T-helper 1 cell treated with Interleukin-12 subunit alpha and Interleukin-12 subunit beta and Interleukin-4 antibody, amounts not matched to agents 30 μg/mL and 1 μg/mL, for 36 hours (primary cell): ENCODE data around the gene FAM9C.

Experiments
- H3K27ac Mint-ChIP-seq: one replicate; pipeline ENCODE4 v1.8.0; 2021; ENCODE audit warnings: mild to moderate bottlenecking, mixed read lengths
- H3K27me3 Mint-ChIP-seq: one replicate; pipeline ENCODE4 v1.8.0; 2021; ENCODE audit warnings: low read depth, mixed read lengths
- H3K36me3 Mint-ChIP-seq: one replicate; pipeline ENCODE4 v1.8.0; 2021; ENCODE audit warnings: low read depth, mixed read lengths
- H3K4me1 Mint-ChIP-seq: one replicate; pipeline ENCODE4 v1.8.0; 2021; ENCODE audit warnings: low read depth, mixed read lengths
- H3K4me3 Mint-ChIP-seq: one replicate; pipeline ENCODE4 v1.8.0; 2021; ENCODE audit warnings: mild to moderate bottlenecking, moderate library complexity, mixed read lengths
- H3K9me3 Mint-ChIP-seq: one replicate; pipeline ENCODE4 v1.8.0; 2021; ENCODE audit warnings: mixed read lengths

Gene FAM9C

DNA sequence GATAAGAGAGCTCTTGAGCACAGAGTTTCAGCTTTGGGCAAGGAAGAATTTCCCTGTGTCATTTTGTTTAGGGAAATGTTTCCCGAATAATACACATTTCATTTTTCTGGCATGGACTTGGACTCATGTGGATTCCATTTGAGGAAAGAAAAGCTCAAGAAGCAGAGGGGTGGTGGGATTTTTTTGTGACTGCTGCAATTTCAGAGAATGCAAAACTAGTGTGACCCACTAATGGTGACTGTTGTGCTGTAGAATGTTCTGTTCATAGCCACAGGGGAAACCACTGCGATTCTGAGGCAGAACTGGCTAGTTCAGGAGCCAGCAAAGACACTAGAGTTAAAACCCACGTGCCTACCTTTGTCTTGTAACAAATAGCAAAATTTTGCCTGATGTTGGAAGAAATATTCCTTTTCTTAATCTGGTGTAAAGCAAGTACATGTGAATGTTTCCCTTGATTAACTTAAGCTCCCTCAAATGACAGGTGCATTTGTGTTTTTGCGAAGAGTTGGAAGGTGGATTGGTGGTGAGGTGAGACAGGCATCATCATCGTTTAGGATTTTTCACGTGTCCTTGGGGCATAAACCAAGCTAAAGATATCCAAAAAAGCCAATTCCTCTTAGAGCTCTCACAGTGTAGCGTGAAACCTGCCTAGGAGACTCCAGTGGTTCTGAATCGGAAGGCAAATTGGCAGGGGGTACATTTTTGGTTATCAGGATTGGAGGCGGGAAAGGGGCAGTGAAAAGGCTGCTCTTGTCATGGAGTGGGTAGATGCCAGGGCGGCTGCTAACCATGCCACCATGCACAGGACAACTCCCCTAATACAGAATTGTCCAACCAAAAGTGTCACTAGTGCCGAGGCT, 38.0 kb upstream of the FAM9C start:
- Mint-ChIP-seq H3K4me1 (peaks cover 73% of the 10 kb centered on the region), H3K9me3 (no peaks in the 10 kb centered on the region), H3K27me3 (no peaks in the 10 kb centered on the region), H3K36me3 (peaks cover 1% of the 10 kb centered on the region), H3K27ac (peak overlapping the region; percentile 91), H3K4me3 (peak overlapping the region; percentile 56)

DNA sequence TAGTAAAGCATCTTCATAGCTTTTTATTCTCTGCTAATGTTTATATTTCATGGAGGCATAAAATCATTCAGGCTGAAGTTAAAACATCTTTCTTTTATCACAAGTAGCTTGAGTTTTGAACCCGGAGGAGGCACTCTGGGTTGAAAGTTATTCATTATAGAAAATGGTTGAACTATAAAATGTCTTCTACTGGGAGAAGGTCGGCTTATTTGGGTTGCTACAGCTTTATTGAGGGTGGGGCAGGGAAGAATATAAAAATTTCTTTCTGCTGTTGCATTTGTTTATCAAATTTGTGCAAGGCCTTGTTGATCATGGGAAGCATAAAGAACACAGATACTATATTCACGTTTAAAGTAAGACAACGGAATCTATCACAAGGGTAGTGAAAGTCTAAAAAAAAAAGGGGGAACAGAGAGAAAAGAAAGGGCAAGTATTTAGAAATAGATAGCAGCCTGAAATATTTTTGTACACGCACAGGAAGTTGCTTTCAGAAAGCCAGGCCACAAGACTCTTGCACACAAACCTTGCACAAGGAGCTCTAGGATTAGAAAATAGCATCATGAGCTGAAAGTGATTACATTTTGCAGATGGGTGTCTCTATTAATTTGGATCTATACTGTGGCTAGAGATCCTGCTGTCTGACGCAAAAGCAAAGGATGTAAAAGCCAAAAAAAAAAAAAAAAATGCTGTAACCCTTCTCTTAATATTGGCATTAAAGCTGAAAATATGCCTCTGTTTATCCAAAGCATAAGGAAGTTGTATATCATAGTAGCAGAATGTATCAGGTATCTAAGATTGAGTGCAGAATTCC, 37.2 kb upstream of the FAM9C start:
- H3K27me3 Mint-ChIP-seq = no peaks in the 10 kb centered on the region
- H3K36me3 Mint-ChIP-seq = peaks cover 2% of the 10 kb centered on the region
- H3K4me1 Mint-ChIP-seq = peaks cover 67% of the 10 kb centered on the region
- H3K9me3 Mint-ChIP-seq = no peaks in the 10 kb centered on the region
- H3K4me3 Mint-ChIP-seq = peak overlapping the region; percentile 56
- H3K27ac Mint-ChIP-seq = peak overlapping the region; percentile 91

DNA sequence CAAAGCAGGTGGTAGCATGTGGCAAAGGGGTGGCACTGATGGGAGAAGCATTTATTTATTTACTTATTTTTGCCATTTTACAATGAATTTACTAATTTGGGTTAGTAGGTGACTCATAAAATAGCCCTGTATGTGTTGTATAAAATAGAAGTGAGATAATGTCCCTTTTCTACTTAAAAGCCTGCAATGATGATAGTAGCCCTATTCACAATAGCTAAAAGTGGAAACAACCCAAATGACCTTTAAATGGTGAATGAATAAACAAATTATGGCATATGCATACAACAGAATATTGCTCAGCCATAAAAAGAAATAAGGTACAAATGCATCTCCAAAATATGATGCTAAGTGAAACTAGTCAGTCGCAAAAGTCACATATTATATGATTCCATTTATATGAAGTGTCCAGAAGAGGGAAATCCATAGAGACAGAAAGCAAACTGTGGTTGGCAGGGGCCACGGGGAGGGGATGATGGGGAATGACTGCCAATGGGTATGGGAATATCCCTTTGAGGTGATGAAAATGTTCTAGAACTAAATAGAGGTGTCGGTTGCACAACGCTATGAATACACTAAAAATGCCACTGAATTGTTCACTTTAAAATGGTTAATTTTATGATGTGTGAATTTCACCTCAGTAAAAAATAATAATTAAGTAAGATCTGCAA, 35.8 kb upstream of the FAM9C start:
- H3K9me3 Mint-ChIP-seq = no peaks in the 10 kb centered on the region
- peaks cover 64% of the 10 kb centered on the region for H3K4me1 Mint-ChIP-seq
- H3K27me3 Mint-ChIP-seq = no peaks in the 10 kb centered on the region
- H3K36me3 Mint-ChIP-seq = peaks cover 3% of the 10 kb centered on the region
- no peak overlapping the region for H3K4me3 Mint-ChIP-seq
- peak overlapping the region; percentile 91 for H3K27ac Mint-ChIP-seq

DNA sequence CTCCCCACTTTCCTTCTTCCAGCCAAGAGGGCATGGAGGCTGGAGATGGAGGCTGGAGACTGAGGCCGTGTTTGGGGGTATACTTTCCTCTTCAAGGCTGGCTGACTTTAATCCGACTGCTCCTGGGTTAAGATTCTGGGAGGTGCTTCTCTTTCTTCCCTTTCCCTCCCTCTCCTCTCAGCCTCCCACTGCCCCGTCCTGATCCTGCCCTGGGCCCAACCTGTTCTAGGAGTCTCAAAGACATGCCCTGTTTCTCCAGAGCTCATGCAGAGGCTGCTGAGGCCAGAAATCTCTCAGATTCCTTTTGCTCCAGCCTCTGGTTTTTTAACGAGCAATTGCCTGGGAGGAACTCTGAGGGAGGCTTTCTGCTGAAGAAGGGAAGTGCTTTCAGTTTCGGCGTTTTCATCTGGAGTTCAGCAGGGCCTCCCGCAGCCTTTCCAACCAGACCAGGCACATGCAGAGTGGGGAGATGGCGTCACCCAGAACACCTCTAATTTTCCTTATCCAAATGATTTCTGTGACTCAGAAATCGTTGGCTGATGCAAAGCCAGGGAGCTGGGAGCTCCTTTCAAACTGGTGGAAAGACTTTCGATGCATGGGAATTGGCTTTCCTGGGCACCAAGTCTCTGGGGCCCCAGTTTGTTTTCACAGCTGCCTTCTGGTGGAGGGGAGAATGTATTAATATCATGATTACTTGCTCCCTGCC, 34.5 kb upstream of the FAM9C start:
- Mint-ChIP-seq H3K4me3 (peak overlapping the region; percentile 60), H3K4me1 (peaks cover 69% of the 10 kb centered on the region), H3K27ac (peak overlapping the region; percentile 83), H3K9me3 (no peaks in the 10 kb centered on the region), H3K36me3 (peaks cover 8% of the 10 kb centered on the region), H3K27me3 (no peaks in the 10 kb centered on the region)

DNA sequence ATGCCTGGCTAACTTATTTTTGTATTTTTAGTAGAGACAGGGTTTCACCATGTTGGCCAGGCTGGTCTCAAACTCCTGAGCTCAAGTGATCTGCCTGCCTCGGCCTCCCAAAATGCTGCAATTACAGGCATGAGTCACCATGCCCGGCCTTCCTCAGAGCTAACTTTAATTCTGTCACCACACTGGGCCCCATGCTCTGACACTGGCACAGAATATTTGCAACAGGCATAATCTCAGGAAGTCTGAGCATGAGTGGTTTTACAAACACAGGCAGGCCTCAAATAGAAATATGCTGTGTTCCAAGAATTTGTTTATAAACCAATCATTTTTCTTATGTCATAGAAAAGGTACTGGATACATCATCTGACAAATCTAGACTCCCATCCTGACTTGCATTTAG, 32.7 kb upstream of the FAM9C start:
- H3K27ac Mint-ChIP-seq = peak overlapping the region; percentile 57

DNA sequence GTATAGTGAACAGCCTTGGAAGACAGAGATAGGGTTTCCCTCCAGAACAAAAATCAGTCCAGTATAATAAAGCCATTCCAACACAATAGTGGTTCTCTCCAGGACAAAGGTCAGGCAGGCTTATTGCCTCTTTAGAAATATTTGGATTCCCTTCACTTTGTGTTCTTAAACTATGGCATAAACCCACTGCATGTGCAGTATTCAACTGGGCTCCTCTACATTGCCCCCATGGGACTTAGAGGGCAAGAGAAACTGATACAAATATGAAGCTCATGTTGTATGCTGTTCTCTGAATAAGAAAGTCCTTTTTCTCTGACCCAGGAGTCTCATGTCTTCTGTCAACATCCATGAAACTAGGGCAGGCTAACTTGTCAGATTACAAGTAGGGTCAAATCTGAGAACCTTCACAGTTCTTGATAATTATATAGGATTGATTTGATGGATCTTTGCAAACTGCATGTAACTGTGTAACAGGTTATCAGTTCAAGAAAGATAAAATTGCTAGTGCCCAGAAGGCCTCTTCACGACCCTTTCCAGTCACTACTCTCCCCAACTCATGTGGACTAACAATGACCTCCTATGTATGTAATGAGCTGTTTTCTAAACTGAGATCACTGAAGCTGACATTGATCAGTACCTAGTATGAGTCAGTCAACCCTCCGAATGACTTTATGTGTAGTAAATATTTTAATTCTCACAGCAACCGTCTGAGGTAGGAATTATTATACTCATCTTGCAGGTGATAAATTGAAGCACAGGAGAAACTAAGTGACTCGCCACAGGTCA, 31.9 kb upstream of the FAM9C start:
- peaks cover 50% of the 10 kb centered on the region for H3K4me1 Mint-ChIP-seq
- H3K27ac Mint-ChIP-seq = peak overlapping the region; percentile 87
- no peak overlapping the region for H3K4me3 Mint-ChIP-seq
- peaks cover 8% of the 10 kb centered on the region for H3K36me3 Mint-ChIP-seq
- H3K9me3 Mint-ChIP-seq = peaks cover 5% of the 10 kb centered on the region
- no peaks in the 10 kb centered on the region for H3K27me3 Mint-ChIP-seq

More for the DNA sequence above, 32.7 kb upstream of the FAM9C start:
- H3K9me3 Mint-ChIP-seq = no peaks in the 10 kb centered on the region
- no peaks in the 10 kb centered on the region for H3K27me3 Mint-ChIP-seq
- H3K4me1 Mint-ChIP-seq = peaks cover 58% of the 10 kb centered on the region
- H3K4me3 Mint-ChIP-seq = no peak overlapping the region
- H3K36me3 Mint-ChIP-seq = peaks cover 8% of the 10 kb centered on the region

DNA sequence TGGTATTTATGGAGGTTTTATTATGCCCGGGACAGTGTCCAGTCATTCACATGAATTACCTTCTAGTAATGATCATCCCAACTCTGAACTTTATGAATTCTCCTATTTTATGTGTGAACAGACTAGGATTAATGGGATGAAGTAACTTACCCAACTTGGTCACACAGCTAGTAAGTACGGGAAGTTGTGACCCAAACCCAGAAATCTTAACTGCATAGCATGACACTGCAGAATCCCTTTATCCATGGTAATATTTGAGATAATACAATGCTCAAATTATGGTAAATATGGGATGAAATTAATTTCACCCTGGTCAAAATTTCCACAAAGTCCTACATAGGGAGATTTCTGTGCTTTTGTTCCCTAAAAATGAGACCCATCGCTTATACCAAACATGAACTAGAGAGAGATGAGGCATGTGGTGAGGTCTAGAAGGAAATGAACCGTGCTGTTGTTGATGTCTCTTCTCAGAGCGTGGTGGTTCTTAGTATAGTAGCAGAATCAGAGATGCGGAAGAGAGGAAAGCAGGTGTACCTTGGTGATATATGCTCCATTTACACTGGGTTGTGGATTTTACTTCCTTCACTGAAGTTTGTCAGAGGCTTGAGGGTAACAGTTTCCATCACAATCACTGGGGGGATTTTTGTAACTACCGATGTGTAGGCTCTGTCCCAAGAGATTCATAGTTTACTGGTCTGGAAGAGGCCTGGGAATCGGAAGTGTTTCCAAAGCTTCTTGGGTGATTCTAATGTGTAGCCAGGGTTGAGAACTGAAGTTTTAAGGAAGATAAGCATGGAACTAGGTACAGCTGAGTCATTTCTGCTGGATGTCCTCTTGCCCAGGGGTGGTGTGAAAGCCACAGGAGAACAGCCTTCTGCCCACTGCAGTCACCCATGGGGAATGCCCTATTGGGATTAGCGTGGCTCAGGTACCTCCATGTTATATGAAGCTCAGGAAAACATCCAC, 30.2 kb upstream of the FAM9C start:
- Mint-ChIP-seq H3K4me1 (peaks cover 35% of the 10 kb centered on the region), H3K9me3 (peaks cover 7% of the 10 kb centered on the region), H3K27ac (peak overlapping the region; percentile 79), H3K36me3 (peaks cover 8% of the 10 kb centered on the region), H3K4me3 (peak overlapping the region; percentile 7), H3K27me3 (no peaks in the 10 kb centered on the region)

DNA sequence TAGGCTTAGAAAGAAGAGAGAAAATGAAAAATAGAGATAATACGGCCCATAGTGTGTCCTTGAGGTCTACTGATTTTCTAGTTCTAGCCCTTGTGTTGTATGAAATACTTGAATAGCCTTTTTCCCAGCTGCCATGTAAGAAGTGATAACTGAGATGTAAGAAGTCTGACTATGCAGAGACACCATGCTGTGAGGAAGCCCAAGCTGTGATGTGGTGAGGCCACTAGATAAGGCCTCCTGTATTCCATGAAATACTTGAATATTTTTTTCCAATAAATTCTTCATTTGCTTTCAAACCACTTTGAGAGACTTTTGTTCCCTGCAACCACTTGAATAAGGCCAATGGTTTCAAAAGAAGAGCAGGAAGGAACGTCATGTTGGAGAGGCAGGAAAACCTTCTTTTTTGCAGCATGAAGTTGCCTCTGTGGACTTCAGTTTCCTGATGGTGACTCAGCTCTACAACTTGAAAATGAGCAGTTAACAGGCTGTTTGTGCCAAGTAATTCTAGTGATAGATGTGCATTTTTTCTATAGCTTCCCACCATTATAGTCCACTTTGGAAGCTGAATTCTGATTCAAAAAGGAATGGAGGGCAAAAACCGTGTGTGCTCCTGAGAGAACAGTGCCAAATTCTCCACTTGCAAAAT, 25.5 kb upstream of the FAM9C start:
- H3K36me3 Mint-ChIP-seq = peaks cover 16% of the 10 kb centered on the region
- H3K4me1 Mint-ChIP-seq = peaks cover 23% of the 10 kb centered on the region
- H3K27me3 Mint-ChIP-seq = no peaks in the 10 kb centered on the region
- H3K9me3 Mint-ChIP-seq = peaks cover 17% of the 10 kb centered on the region
- H3K4me3 Mint-ChIP-seq = no peak overlapping the region
- H3K27ac Mint-ChIP-seq = no peak overlapping the region

DNA sequence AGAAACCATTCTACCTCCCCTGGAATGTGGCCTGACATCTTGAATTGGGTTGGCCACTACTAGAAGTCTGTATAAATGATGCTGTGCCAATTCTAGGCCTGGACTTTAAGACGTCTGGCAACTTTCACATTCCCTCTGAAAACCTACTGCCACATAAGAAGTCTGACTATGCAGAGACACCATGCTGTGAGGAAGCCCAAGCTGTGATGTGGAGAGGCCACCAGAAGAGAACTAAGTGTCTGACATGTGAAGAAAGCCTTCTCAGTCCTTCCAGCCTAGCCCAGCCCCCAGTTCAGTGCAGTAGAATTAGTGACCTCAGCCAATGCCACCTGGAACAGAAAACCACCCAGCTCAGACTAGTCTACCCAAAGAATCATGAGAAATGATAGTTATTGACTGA, 24.2 kb upstream of the FAM9C start:
- Mint-ChIP-seq H3K9me3 (peaks cover 17% of the 10 kb centered on the region), H3K4me1 (peaks cover 19% of the 10 kb centered on the region), H3K27me3 (no peaks in the 10 kb centered on the region), H3K27ac (no peak overlapping the region), H3K4me3 (no peak overlapping the region), H3K36me3 (peaks cover 12% of the 10 kb centered on the region)

DNA sequence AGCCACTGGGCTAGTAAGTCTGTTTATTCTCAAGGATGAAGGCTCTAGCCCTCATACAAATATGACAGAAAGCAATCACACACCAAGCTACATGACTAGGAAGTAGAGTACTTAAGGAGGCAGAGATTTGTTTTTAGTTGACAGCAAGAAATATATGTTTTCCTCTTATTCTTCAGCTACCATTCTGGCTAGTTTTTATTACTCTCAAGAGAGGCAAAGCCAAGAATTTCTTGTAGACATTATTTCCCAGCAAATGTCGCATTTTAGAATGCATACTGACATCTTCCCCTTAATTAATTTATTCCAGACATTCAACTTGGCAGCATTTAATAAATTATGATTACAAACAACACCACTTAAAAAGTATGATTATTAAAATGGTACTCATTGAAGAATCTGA, 23.4 kb upstream of the FAM9C start:
- H3K27me3 Mint-ChIP-seq = no peaks in the 10 kb centered on the region

DNA sequence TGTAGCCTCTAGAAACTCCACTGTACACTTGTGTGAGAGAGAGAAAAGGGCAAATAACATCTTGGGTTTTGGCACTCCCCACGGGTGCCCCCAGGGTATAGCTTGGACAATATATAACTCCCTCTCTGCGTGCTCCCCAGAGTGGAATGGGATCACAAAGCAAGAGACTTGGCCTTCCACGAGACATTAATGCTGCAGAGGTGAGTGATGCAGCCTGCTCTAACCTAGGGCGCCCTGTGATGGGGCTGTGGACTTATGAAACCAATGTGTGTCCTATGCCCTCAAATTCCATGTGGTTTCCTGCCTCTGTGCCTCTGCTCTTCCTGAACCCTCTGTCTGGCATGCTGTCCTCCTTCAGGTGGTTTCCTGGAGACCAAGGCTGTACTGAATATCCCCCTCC, 22.0 kb upstream of the FAM9C start:
- H3K27ac Mint-ChIP-seq = no peak overlapping the region
- H3K4me1 Mint-ChIP-seq = peaks cover 17% of the 10 kb centered on the region
- H3K27me3 Mint-ChIP-seq = no peaks in the 10 kb centered on the region
- no peak overlapping the region for H3K4me3 Mint-ChIP-seq
- H3K9me3 Mint-ChIP-seq = peaks cover 22% of the 10 kb centered on the region
- peaks cover 16% of the 10 kb centered on the region for H3K36me3 Mint-ChIP-seq

More for the DNA sequence above, 23.4 kb upstream of the FAM9C start:
- Mint-ChIP-seq H3K9me3 (peaks cover 22% of the 10 kb centered on the region), H3K36me3 (peaks cover 14% of the 10 kb centered on the region), H3K27ac (no peak overlapping the region), H3K4me1 (peaks cover 17% of the 10 kb centered on the region), H3K4me3 (no peak overlapping the region)

DNA sequence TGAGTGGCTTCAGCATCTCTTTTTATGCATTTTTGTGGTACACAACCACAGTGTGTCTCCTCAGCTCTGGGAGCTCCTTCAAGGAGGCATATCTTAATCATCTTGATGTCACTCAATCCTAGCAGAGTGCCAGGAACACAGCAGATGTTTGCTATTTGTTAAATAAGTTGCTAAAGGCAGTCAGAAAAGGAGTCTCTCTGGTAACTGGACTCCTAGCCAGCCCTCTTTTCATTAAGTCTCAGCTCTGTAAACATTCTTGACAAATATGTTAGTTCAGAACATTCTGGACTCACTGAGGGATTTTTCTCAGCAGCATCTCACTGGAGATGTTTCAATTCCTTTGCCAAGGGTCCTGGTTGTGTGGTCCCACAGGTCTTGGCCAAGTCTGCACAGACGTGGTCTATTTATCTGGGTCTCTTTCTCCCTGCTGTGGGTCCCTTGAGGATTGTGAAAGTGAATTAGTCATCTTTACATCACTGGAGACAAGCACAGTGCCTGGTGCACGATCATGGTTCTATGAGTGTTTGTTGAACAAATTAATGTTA, 20.3 kb upstream of the FAM9C start:
- H3K36me3 Mint-ChIP-seq = peaks cover 17% of the 10 kb centered on the region
- H3K9me3 Mint-ChIP-seq = peaks cover 24% of the 10 kb centered on the region
- H3K27ac Mint-ChIP-seq = no peak overlapping the region
- no peaks in the 10 kb centered on the region for H3K27me3 Mint-ChIP-seq
- peaks cover 18% of the 10 kb centered on the region for H3K4me1 Mint-ChIP-seq
- H3K4me3 Mint-ChIP-seq = no peak overlapping the region
